IPS-18c (cell line): Measurements from ENCODE around the gene GEMIN7.

Source experiments
- H3K4me3 ChIP-seq: 2 replicates; pipeline ENCODE4 v1.7.0; 2013; ENCODE audit warnings: low read depth, mild to moderate bottlenecking, low read length, moderate library complexity; ENCODE audit not compliant: insufficient read depth
- H3K9me3 ChIP-seq: one replicate; pipeline ENCODE4 v1.6.1; 2013; ENCODE audit warnings: mild to moderate bottlenecking, low read length, moderate library complexity; ENCODE audit not compliant: control insufficient read depth, insufficient read depth

The GEMIN7 gene

DNA sequence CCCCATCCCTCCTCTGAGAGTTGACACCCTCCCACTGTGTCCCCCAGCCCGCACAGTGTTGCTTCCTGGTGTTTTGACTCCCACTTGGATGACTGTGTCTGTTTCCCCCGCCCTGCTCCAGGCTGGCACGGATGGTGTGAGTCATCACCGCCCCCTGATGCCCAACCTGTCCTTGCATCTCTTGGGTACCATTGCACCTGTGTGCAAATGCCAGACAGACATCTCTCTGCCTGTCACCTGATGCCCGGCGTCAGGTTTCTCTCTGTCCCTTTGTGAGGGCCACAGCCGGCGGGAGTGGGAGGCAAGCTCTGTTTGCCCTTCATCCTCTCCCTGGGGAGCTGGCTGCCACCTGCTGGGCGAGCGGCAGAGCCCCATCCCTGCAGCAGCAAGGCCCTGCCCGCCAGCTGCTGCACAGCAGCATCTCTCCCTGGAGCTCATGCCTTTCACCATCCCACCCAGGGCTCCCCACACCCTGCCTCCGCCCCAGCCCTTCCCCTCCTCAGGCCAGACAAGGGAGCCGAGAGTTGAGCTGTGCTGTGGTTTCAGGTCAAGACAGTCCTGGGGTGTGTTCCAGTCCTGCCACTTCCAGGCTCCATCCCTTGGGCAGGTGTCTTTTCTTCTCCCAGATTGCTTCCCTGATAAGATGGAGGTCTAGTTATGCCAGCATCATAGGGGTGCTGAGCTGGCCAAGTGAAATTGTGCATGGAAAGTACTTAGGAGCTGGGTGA lies 52.0 kb downstream of the GEMIN7 start:
- Histone ChIP-seq H3K9me3 (no peaks in the 10 kb centered on the region), H3K4me3 (no peak overlapping the region)

DNA sequence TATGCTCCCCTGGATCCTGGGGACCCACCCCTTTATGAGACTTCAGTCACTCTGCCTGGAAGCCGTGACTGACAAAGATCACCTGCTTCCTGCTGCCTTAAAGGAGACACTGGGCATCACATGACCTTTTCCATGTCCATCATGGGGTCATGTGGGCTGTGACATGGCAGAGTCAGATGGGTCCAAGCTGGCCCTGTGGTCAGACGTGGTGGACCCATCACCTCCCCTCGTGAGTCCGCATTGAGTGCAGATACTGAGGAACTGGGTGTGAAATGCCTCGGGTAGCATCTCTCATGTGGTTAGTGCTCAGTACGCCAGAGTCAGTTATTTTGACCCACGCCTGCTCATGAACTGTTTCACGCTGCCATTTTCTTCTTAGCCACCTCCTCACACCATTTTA lies 54.6 kb downstream of the GEMIN7 start:
- Histone ChIP-seq H3K4me3 (no peak overlapping the region), H3K9me3 (no peaks in the 10 kb centered on the region)

DNA sequence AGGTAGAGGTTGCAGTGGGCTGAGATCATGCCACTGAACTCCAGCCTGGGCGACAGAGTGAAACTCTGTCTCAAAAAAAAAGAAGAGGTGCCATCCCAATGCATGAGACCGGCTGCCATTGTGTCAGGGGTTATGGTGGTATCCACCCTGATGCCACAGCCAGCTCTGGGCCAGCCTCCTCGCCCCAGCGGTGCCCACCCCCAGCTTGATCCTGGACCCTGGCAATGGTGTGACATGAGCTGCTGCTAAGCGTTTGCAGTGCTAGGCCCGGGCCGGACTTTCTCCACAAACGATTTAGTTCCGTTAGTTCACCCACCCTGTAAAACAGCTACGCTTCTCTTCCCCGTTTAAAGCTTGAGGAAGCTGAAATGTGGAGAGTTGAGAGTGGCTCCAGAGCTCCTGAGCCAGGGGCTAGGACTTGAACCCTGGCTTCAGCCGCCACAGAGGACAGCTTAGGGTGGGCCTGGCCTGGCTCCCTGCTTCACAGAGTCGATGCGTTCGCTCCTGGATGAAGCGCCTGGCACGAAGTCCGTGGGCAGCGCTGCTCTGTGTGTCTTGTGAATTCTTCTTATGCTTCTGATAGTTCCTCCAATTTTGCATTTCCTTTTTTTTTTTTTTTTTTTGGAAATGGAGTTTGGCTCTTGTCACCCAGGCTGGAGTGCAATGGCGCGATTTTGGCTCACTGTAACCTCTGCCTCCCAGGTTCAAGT lies 56.3 kb downstream of the GEMIN7 start:
- Histone ChIP-seq H3K4me3 (no peak overlapping the region), H3K9me3 (no peaks in the 10 kb centered on the region)

DNA sequence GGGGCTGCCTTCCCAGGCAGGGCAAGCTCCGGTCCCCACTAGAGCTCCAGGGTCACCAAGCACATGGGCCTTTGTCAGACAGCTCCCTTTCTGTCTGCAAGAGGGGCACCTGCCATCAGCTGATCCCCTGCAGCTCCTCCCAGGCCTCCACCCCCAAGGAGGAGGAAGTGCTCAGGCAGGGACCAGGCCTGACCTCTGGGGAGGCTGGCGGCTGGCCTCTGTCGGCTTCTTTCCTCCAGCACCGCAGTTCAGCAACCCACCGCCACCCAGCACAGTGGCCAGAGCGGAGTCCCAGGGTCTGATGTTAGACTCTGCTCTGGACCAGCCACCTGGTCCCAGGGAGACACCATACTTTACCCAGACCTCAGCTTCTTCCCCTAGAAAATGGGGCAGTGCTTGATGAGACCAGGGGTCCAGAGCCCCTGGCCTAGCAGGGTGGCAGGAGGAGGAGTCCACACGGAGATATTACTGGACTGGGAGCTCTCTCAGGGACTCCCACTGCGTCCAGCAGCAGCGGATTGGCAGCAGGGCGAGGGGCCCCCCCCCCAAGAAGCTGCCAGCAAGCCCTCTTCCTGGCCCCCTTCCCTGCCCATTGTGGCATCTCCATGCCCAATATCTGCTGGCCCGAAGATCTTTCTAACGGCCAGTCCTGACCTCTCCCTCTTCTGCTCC lies 57.6 kb downstream of the GEMIN7 start:
- no peaks in the 10 kb centered on the region for H3K9me3 ChIP-seq
- H3K4me3 ChIP-seq, result no peak overlapping the region

DNA sequence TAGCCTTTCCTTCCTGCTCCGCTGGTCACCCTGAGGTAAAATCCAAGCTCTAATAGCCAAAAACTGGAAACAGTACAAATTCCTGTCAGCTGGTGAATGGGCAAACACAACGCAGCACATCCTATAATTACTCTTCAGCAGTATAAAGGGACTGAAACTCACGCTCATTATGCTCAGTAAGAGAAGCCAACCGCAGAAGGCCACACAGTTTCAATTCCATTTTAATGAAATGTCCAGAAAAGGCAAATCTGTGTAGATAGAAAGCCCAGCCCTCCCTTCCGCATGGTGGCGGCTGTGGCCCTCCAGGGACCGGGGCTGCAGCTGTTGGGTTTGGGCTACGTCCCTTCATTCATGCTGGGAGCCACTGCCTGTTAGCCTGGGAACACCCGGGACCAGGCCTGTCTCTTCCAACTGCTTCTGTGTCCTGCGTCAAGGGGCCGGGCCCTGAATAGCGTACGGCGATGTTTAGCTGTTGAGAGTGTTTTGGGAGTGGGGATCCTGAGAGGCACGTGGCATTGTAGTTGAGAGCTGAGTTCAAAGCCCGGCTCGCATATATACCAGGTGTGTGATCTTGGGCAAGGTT lies 58.2 kb downstream of the GEMIN7 start:
- Histone ChIP-seq H3K4me3 (no peak overlapping the region), H3K9me3 (no peaks in the 10 kb centered on the region)

DNA sequence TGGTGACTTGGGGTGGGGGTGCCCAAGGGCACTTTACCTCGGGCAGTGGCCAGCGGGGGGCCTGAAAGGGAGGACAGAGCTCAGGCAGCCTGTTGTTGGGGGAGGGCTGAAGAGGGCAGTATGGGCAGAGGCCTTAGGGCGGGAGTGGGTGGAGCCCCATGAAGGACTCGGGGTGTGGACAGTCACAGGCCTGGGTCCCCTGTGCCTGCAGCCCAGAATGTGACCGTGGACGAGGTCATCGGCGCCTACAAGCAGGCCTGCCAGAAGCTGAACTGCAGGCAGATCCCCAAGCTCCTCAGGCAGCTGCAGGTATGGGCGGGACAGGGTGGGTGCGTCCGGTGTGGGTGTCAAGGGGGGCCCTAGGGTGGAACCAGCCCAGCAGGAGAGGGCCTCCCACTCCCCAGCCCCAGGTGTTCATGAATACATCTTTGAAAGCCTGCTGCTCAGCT lies 59.3 kb downstream of the GEMIN7 start:
- H3K9me3 ChIP-seq, result no peaks in the 10 kb centered on the region
- no peak overlapping the region for H3K4me3 ChIP-seq

DNA sequence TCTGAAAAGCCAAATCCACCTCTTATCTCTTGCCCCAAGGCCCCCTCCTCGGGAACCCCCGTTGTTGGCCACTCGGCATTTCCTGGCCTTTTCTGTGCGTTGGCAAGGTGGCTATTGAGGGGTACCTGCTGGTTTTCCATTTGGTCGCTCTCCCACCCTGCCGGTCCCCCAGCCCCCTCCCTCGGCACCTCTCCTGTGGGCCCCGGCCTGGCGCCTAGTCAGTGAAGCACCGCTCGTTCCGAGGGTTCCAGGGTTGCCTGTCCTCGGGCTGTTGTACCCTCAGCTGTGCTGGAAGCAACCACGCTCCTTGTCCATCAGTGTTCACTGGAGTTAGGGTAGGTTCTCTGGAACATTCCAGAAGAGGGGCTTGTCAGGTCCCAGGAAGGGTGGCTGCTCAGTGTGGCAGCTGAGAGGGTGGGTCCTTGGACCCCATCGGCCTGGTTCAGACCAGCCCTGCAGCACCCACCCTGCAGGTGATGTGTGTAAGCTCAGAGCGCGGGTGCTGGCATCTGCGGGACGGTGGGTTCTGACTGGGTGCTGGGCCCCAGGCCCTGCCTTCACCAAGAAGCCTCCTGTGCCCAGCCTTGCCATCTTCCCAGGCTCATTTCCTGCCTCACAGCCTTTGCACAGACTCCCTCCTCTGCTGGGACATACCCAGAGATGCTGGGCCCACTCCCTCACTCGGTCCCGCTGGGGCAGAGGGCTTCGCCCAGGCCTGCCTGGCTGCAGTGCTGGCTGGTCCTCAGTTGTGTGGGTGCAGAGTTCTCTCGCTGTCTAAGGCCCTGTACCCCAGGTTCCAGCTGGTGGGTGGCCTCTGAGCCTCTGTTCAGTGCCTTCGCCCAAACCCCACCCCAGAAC lies 60.5 kb downstream of the GEMIN7 start:
- Histone ChIP-seq H3K9me3 (no peaks in the 10 kb centered on the region), H3K4me3 (no peak overlapping the region)

DNA sequence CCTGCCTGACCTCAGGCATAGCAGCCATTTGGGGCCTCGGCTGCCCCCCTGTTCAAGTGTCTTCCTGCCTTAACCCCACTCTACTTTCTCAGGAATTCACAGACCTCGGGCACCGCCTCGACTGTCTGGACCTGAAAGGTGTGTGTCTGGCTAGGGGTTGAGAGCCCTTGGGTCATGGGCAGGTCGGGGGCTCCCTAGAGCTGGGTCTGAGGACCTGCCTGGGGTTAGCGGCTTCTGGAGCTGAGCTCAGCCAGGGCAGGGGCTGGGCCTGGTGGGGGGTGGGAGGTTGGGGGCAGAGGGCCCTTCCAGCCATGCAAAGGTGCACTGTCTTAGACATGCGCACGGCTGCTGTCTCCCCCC lies 61.1 kb downstream of the GEMIN7 start:
- H3K4me3 ChIP-seq, result no peak overlapping the region

DNA sequence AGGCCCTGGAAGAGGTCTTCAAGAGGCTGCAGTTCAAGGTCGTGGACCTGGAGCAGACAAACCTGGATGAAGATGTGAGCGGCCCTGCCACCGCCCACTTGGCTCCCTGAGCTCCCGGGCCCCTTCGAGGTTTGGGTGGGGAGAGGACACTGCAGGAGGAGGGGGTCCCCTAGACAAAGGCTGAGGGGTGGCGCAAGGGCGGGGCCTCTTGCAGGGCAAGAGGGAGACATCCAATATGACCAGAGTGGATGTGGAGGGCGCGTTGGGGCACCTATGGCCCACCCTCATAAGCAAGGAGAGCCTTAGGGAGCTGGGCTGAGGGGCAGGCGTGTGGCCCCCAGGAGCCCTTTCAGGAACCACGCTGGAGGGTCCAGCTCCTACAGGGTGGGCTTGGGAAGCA lies 61.5 kb downstream of the GEMIN7 start:
- no peak overlapping the region for H3K4me3 ChIP-seq

More for the DNA sequence above, 61.1 kb downstream of the GEMIN7 start:
- no peaks in the 10 kb centered on the region for H3K9me3 ChIP-seq

More for the DNA sequence above, 61.5 kb downstream of the GEMIN7 start:
- no peaks in the 10 kb centered on the region for H3K9me3 ChIP-seq
